Measurements from ENCODE around the gene TAOK1.

TAOK1 gene

GRCh38 chr17:29571883-29572681, 181.9 kb downstream of the TAOK1 start:
- DNase-seq, result no peak

- peak in 6 of 14 donors; percentile 23 to 70 (median 48) for DNase-seq
Observed at GRCh38 chr17:29572691-29573557, 182.8 kb downstream of the TAOK1 start.

DNA sequence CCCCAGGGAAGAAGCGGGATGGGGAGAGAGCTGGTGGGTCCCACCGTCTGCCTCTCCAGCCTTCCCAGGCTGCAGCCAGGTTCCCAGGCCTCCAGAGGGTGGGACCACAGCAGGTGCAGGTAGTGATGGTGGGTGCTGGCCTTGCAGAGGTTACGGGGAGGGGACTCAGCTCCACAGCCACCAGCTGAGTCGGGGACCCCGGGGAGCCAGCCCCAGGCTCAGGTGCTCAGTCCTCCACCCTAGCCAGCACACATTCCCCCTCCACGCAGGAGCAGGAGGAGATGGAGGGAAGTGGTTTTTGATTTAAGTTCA, 183.4 kb downstream of the TAOK1 start:
- no peak for DNase-seq

GRCh38 chr17:29573871-29574731, 183.9 kb downstream of the TAOK1 start:
- DNase-seq, result no peak

GRCh38 chr17:29574732-29575510, 184.8 kb downstream of the TAOK1 start:
- no peak for DNase-seq

DNA sequence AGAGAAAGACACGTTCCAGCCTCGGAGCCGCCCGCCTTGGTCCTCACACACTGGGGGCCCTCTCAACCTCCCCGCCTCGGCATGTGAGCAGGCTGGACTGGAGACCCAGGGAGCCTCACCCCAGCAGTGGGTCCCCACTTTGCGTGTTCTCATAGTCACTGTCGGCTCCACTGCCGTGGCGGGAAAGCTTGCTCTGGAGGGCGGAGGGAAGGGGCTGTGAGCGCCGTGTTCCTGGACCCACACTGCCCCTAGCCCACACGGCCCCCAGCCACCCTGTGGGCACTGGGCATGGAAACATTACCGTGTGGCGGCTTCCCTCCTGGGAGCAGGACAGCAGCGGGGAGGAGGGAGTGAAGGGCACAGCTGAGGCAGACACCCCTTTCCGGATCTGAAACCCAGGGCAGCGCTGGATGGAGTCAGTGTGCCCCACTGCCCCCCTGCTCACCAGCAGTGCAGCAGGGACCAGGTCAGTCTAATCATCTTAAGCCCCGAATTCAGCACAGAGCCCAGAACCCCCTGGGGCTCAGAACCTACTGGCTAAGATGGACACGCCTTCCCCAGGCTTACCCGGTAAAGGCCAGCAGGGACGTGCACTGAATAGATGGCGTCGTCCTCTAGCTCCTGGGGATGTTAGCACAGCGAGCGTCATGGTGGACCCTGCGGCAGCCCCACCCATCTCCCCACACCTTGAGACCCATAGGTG, 185.5 kb downstream of the TAOK1 start:
- DNase-seq, result no peak

DNA sequence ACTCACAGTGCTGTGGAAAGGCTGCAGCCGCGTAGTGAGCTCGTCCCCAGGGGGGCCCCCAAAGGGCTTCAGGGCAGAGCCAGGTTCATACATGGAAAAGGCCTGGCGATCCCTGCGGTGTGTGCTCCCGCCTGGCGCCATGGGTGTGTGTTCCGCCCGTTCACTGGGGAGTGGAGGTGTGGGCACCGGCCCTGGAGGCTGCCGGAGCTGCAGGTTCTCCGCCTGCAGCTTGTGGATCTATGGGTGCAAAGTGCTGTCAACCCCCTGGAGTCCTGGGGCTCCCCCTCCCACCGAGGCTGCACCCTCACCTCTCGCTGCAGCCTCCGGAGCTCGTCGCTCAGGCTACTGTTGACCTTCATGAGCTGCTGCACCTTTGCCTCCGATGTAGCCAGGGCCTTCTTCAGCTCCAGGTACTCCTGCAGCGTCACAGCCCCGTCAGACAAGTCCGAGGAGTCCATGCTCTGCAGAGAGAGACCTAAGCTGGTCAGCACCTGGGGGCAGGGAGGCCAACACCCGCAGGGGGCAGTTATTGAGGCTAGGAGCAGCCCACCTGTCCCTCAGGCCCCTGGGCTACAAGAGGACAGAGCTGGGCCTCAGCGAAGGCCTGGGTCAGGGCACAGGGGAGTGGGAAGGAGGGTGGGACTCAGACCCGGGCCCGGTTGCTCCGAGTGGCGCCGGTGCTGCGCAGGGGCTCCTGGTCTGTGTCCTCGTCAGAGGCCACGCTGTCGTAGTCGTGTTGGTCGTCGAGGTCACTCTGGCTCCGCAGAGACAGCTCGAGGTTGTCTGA, 186.2 kb downstream of the TAOK1 start:
- no peak for DNase-seq

- no peak for DNase-seq
Observed at GRCh38 chr17:29577001-29577370, 186.8 kb downstream of the TAOK1 start.

GRCh38 chr17:29577385-29578211, 187.4 kb downstream of the TAOK1 start:
- DNase-seq, result peak in 11 of 14 donors; percentile 35 to 81 (median 53)

- no peak for DNase-seq
Observed at GRCh38 chr17:29578626-29579485, 188.7 kb downstream of the TAOK1 start.

DNA sequence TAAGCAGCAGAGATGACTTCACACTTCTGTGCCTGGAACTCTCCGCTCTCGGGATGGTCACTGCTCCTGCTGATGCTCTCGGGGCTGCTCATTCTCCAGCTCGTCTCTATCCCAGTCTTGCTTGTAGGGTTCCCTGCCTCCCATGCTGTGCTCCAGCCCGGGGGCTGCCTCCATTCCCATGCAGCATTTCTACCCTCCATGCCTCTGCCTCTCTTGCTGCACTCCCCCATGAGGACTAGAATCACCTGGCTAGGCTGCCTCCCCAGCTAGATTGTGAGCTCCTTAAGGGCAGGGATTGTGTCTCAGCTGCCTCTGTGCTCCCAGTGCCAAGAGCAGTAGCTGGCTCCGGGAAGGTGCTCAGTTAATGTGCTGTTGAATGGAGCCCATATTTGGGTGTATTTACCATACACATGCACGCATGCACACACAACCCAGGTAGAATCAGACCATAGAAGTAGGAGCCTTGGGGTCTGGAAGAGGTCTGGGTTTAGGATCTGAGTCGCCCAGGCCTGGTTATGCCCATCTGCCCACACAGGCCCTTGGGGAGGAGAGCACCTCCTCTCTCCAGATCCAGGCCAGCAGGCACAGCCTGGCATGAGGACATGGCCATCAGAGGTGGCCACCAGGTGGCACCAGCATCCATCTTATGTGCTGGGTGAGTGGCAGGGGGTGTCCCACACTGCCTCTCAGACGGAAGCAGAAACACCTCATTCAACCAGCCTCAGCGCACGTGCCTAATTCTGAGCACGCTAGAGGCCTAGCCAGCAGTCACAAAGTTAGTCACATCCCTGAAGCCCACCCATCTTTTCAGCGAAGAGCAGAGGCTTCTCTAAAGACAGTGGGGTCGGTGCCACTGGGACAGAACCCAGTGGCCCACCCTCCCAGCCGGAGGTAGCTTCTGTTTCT, 190.0 kb downstream of the TAOK1 start:
- DNase-seq, result peak in 13 of 14 donors; percentile 42 to 83 (median 76)

DNA sequence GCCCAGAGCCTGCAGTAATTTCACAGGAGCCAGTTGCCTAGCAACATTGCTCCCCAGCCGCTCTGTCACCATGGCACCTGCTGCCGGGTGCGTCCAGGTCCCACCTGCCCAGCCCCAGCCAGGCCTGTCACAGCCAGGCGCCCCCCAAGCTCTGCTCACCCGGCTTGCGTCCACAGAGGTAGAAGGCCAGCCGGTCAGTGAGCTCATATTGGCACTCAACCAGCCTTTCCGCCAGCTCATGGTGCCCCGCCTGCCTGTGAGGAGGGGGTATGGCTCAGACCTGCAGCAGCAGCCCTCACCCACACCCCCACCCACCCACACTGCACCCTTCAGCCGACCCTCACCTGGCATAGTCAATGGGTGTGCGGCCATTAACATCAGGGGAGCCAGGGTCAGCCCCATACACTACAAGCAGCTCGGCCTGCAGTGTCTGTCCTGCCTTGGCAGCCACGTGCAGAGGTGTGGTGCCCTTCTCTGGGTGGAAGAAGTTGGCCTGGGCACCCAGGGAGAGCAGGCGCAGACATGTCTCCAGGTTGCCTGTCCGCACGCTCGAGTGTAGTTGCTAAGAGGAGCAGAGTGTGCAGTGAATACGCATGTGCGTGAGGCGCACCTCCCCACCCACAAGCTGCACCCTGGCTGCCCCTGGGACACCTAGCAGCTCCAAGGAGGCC, 191.6 kb downstream of the TAOK1 start:
- peak in 1 of 14 donors; percentile 47 for DNase-seq

GRCh38 chr17:29582254-29582765, 192.1 kb downstream of the TAOK1 start:
- peak in 1 of 14 donors; percentile 49 for DNase-seq

DNA sequence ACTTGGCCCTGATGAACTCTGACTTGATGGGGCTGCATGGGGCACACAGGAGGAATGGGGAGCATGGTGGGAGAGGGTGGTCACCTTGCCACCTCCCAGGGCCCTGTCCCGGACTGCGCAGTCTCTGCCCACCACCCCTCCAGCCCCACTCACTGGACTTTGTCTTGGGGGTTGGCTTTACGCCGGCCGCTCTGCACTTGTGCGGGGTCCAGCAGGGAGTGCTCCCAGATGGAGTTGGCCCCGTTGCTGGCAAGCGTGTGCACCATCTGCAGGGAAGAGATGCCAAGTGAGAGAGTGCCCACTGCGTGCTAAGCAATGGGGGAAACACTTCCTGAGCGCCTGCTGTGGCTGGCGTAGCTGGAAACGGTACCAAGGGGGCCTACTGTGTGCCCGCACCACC, 192.6 kb downstream of the TAOK1 start:
- peak in 12 of 14 donors; percentile 25 to 83 (median 66) for DNase-seq

GRCh38 chr17:29583324-29584248, 193.4 kb downstream of the TAOK1 start:
- DNase-seq, result no peak

Data from C1 segment of cervical spinal cord (tissue), 14 donors.